K562 (cell line): Measurements from ENCODE around the gene INHBC. TPM values are rescaled to one million over a fixed set of nuclear protein-coding genes. Genes with fewer than 3 reads are reported as not detected.

ENCODE experiments used
- ATF2 ChIP-seq: sonication (generic); formaldehyde crosslinking; IDR thresholded peaks from 2 replicates; pipeline ENCODE4 v1.8.1; 2022; ENCODE audit warnings: missing genetic modification reagents
- BCL6 ChIP-seq: fragments of 250-450 bp; sonication (Bioruptor Pico); IDR thresholded peaks from 2 replicates; pipeline ENCODE4 v1.4.0; 2020
- CC2D1A ChIP-seq: fragments of 450-650 bp; IDR thresholded peaks from 2 replicates; pipeline ENCODE4 v1.6.1; 2017; ENCODE audit warnings: mild to moderate bottlenecking
- DMBX1 ChIP-seq: fragments of 250-450 bp; sonication (Bioruptor Pico); IDR thresholded peaks from 2 replicates; pipeline ENCODE4 v1.8.0; 2022; ENCODE audit warnings: inconsistent platforms, mild to moderate bottlenecking, moderate library complexity, borderline replicate concordance
- EP400 ChIP-seq: fragments of 450-650 bp; IDR thresholded peaks from 2 replicates; pipeline ENCODE4 v1.6.1; 2017; ENCODE audit warnings: antibody characterized with exemption, mild to moderate bottlenecking, moderate library complexity
- FOXP1 ChIP-seq: sonication (generic); formaldehyde crosslinking; IDR thresholded peaks from 2 replicates; pipeline ENCODE4 v1.8.0; 2022; ENCODE audit warnings: mild to moderate bottlenecking, missing genetic modification reagents
- HDAC3 ChIP-seq: fragments of 450-650 bp; IDR thresholded peaks from 2 replicates; pipeline ENCODE4 v1.6.1; 2018; ENCODE audit warnings: borderline replicate concordance, mild to moderate bottlenecking, moderate library complexity; ENCODE audit not compliant: partially characterized antibody
- MLX ChIP-seq, 2 experiments: fragments of 450-650 bp in 1 of 2; sonication (generic) in 1 of 2; formaldehyde crosslinking; conservative IDR thresholded peaks; 2 replicates each; pipeline versions ENCODE4 v1.4.0 to v1.8.1; 2020 to 2022; ENCODE audit warnings: mild to moderate bottlenecking in 1 of 2, missing genetic modification reagents in 1 of 2
- NR0B1 ChIP-seq: fragments of 450-650 bp; IDR thresholded peaks from one replicate; pipeline ENCODE4 v1.6.1; 2018; ENCODE audit warnings: mild to moderate bottlenecking, moderate library complexity; ENCODE audit not compliant: partially characterized antibody
- PHF21A ChIP-seq: fragments of 450-650 bp; IDR thresholded peaks from 2 replicates; pipeline ENCODE4 v1.6.1; 2017; ENCODE audit warnings: low read depth, borderline replicate concordance
- POLR2AphosphoS5 ChIP-seq: IDR thresholded peaks from 2 replicates; pipeline ENCODE4 v1.6.1; 2011; ENCODE audit warnings: mild to moderate bottlenecking, low read depth, low read length, moderate library complexity; ENCODE audit not compliant: control insufficient read depth, insufficient read depth
- PRDM10 ChIP-seq: fragments of 450-650 bp; IDR thresholded peaks from 2 replicates; pipeline ENCODE4 v1.6.1; 2018; ENCODE audit not compliant: partially characterized antibody
- PRPF4 ChIP-seq: fragments of 200-400 bp; formaldehyde crosslinking; IDR thresholded peaks from one replicate; pipeline ENCODE4 v1.6.1; 2017; ENCODE audit warnings: low read length, low read depth, mild to moderate bottlenecking; ENCODE audit not compliant: insufficient read depth, poor library complexity, severe bottlenecking
- TEAD2 ChIP-seq: fragments of 450-650 bp; IDR thresholded peaks from 2 replicates; pipeline ENCODE4 v1.6.1; 2016; ENCODE audit warnings: missing genetic modification characterization, control low read depth, missing compliant biosample characterization
- TRIM24 ChIP-seq, 2 experiments: fragments of 450-650 bp; IDR thresholded peaks; 2 replicates each; pipeline ENCODE4 v1.6.1; 2016
- XRCC5 ChIP-seq: fragments of 200-400 bp; formaldehyde crosslinking; IDR thresholded peaks from 2 replicates; pipeline ENCODE4 v1.6.1; 2017; ENCODE audit warnings: low read depth, mild to moderate bottlenecking, low read length
- ZNF197 ChIP-seq: fragments of 200-800 bp; sonication (Bioruptor generic); IDR thresholded peaks from 2 replicates; pipeline ENCODE4 v1.6.1; 2016; ENCODE audit warnings: low read depth, missing genetic modification characterization, missing compliant biosample characterization
- ZNF311 ChIP-seq: fragments of 250-450 bp; sonication (Bioruptor Pico); IDR thresholded peaks from 2 replicates; pipeline ENCODE4 v1.4.0; 2020; ENCODE audit warnings: mild to moderate bottlenecking, moderate library complexity
- ZNF384 ChIP-seq: IDR thresholded peaks from 2 replicates; pipeline ENCODE4 v1.6.1; 2012; ENCODE audit warnings: low read depth, low read length, improper control_type of control experiment
- ZSCAN32 ChIP-seq: fragments of 450-650 bp; formaldehyde crosslinking; IDR thresholded peaks from 2 replicates; pipeline ENCODE4 v1.4.0; 2020; ENCODE audit warnings: mild to moderate bottlenecking, moderate library complexity
- ZZZ3 ChIP-seq: fragments of 450-650 bp; IDR thresholded peaks from 2 replicates; pipeline ENCODE4 v1.6.1; 2016; ENCODE audit warnings: antibody characterized with exemption, mild to moderate bottlenecking, moderate library complexity
- polyA plus RNA-seq, 8 experiments: library from polyadenylated mRNA; depleted of rRNA in 4 of 8; stranded (reverse) in 5 of 8; unstranded in 3 of 8; fragments of >200 nt; fragmentation: Nextera tagmentation in 2 of 8; fragmentation: Illumina TruSeq in 1 of 8; extraction: Ambion mirVana in 2 of 8; extraction: Trizol in 1 of 8; gene quantifications; 2 replicates each; pipeline versions ENCODE4 v1.2.1 to v1.2.3, GENCODE V29; 2011 to 2014; ENCODE audit warnings: inconsistent platforms in 1 of 8, missing spikeins in 1 of 8
- total RNA-seq, 7 experiments: library from RNA; depleted of rRNA in 6 of 7; stranded (reverse); fragments of >200 nt in 6 of 7; fragmentation: Illumina TruSeq in 2 of 7; extraction: Trizol in 2 of 7; gene quantifications; 2 replicates each; pipeline versions ENCODE4 v1.2.1 to v1.2.3, GENCODE V29; 2011 to 2021; ENCODE audit warnings: low replicate concordance in 1 of 7

INHBC gene
- total and polyA plus RNA-seq, 9 of the 15 experiments (the other 6 are each of a cell fraction or from before 2014, with no cell fraction given) = 0.07 to 0.24 (median 0.15) TPM; not detected in 4

- peak; percentile 44 for TF ChIP-seq PRDM10
- peak; percentile 64 for TF ChIP-seq FOXP1 (CRISPR knock-in tag)
- TF ChIP-seq CC2D1A = no peak
- no peak for TF ChIP-seq ATF2 (CRISPR knock-in tag)
- no peak for TF ChIP-seq POLR2AphosphoS5
- TF ChIP-seq ZZZ3 = no peak
- no peak for TF ChIP-seq ZNF197
- no peak for TF ChIP-seq ZSCAN32 (CRISPR knock-in tag)
- peak; percentile 52 for TF ChIP-seq EP400
- TF ChIP-seq ZNF384 = no peak
- no peak for TF ChIP-seq BCL6
- no peak for TF ChIP-seq PRPF4
- TF ChIP-seq TRIM24 (IDR thresholded peaks at IDR 0.05) = no peak
- 0 out of 2 replicates have a peak, but pooled peaks have one; percentile 31 for TF ChIP-seq DMBX1 (CRISPR knock-in tag)
- no peak for TF ChIP-seq PHF21A
- peak; percentile 80 for TF ChIP-seq HDAC3
- no peak for TF ChIP-seq NR0B1
- no peak; the same call in 1 of the 2 replicates for TF ChIP-seq ZNF311 (CRISPR knock-in tag)
- TF ChIP-seq TEAD2 (tag) = no peak
- TF ChIP-seq XRCC5 = peak; percentile 70
- no peak for TF ChIP-seq MLX (CRISPR knock-in tag; conservative IDR thresholded peaks at IDR 0.05)
Observed at GRCh38 chr12:57459055-57459749, 24.6 kb downstream of the INHBC start (continued).
